Renal pelvis (tissue), 12 donors: Measurements from ENCODE around the gene AUP1. TPM values are rescaled to one million over a fixed set of nuclear protein-coding genes. Genes with fewer than 3 reads are reported as not detected.
A peak's percentile ranks its signal among the peaks of the same experiment; 100 is the strongest.

Experiments used
- DNase-seq: peaks from one replicate; pipeline ENCODE4 v3.0.0-alpha.2; 2013
- long read RNA-seq, 16 experiments: transcript quantifications; one replicate each; lab custom pipeline, GENCODE V29; 2026
- polyA plus RNA-seq, 3 donors: library from polyadenylated mRNA; unstranded; fragments of 120-200 nt; gene quantifications; one replicate each; pipeline ENCODE4 v1.2.1, GENCODE V29; 2013; ENCODE audit not compliant: insufficient read length in 3 of 3

Gene AUP1, protein sequence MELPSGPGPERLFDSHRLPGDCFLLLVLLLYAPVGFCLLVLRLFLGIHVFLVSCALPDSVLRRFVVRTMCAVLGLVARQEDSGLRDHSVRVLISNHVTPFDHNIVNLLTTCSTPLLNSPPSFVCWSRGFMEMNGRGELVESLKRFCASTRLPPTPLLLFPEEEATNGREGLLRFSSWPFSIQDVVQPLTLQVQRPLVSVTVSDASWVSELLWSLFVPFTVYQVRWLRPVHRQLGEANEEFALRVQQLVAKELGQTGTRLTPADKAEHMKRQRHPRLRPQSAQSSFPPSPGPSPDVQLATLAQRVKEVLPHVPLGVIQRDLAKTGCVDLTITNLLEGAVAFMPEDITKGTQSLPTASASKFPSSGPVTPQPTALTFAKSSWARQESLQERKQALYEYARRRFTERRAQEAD
- 100 to 1,000 TPM; 106 to 113 (median 110) TPM for polyA plus RNA-seq
- long read RNA-seq, donor 1, transcript AUP1-201 (12 exons, 1,695 nt): major isoform, 23 of 43 reads
- long read RNA-seq, donor 1, partial matches to known transcripts: 20 of 43 reads
- long read RNA-seq, donor 1, other reads (novel, unspliced or antisense): 0 of 43 reads
- long read RNA-seq, donor 2, transcript AUP1-201 (12 exons, 1,695 nt): major isoform, 24 of 52 reads
- long read RNA-seq, donor 2, transcript AUP1-204 (11 exons, 1,645 nt): minor isoform, 5 of 52 reads
- long read RNA-seq, donor 2, partial matches to known transcripts: 22 of 52 reads
- long read RNA-seq, donor 2, other reads (novel, unspliced or antisense): 0 of 52 reads
- long read RNA-seq, donor 3, transcript AUP1-201 (12 exons, 1,695 nt): major isoform, 28 of 71 reads
- long read RNA-seq, donor 3, partial matches to known transcripts: 39 of 71 reads
- long read RNA-seq, donor 3, other reads (novel, unspliced or antisense): 0 of 71 reads
- long read RNA-seq, donor 4, transcript AUP1-204 (11 exons, 1,645 nt): minor isoform, 12 of 83 reads
- long read RNA-seq, donor 4, transcript AUP1-201 (12 exons, 1,695 nt): major isoform, 27 of 83 reads
- long read RNA-seq, donor 4, partial matches to known transcripts: 38 of 83 reads
- long read RNA-seq, donor 4, other reads (novel, unspliced or antisense): 0 of 83 reads
- long read RNA-seq, donor 5, transcript AUP1-201 (12 exons, 1,695 nt): major isoform, 5 of 32 reads
- long read RNA-seq, donor 5, partial matches to known transcripts: 27 of 32 reads
- long read RNA-seq, donor 5, other reads (novel, unspliced or antisense): 0 of 32 reads
- long read RNA-seq, donor 6, transcript AUP1-201 (12 exons, 1,695 nt): major isoform, 15 of 50 reads
- long read RNA-seq, donor 6, partial matches to known transcripts: 34 of 50 reads
- long read RNA-seq, donor 6, other reads (novel, unspliced or antisense): 0 of 50 reads
- long read RNA-seq, donor 7, transcript AUP1-201 (12 exons, 1,695 nt): major isoform, 33 of 70 reads
- long read RNA-seq, donor 7, partial matches to known transcripts: 37 of 70 reads
- long read RNA-seq, donor 7, other reads (novel, unspliced or antisense): 0 of 70 reads
- long read RNA-seq, donor 8, partial matches to known transcripts: 13 of 17 reads
- long read RNA-seq, donor 8, other reads (novel, unspliced or antisense): 0 of 17 reads
- long read RNA-seq, donor 9, transcript AUP1-201 (12 exons, 1,695 nt): major isoform, 19 of 68 reads
- long read RNA-seq, donor 9, transcript AUP1-204 (11 exons, 1,645 nt): minor isoform, 5 of 68 reads
- long read RNA-seq, donor 9, partial matches to known transcripts: 44 of 68 reads
- long read RNA-seq, donor 9, other reads (novel, unspliced or antisense): 0 of 68 reads
- long read RNA-seq, donor 10, transcript AUP1-201 (12 exons, 1,695 nt): major isoform, 9 of 62 reads
- long read RNA-seq, donor 10, transcript AUP1-204 (11 exons, 1,645 nt): minor isoform, 6 of 62 reads
- long read RNA-seq, donor 10, partial matches to known transcripts: 47 of 62 reads
- long read RNA-seq, donor 10, other reads (novel, unspliced or antisense): 0 of 62 reads
- long read RNA-seq, donor 11, transcript AUP1-201 (12 exons, 1,695 nt): major isoform, 9 of 30 reads
- long read RNA-seq, donor 11, partial matches to known transcripts: 19 of 30 reads
- long read RNA-seq, donor 11, other reads (novel, unspliced or antisense): 0 of 30 reads
- long read RNA-seq, donor 12, transcript AUP1-204 (11 exons, 1,645 nt): minor isoform, 6 of 83 reads
- long read RNA-seq, donor 12, transcript AUP1-201 (12 exons, 1,695 nt): major isoform, 35 of 83 reads
- long read RNA-seq, donor 12, partial matches to known transcripts: 37 of 83 reads
- long read RNA-seq, donor 12, other reads (novel, unspliced or antisense): 0 of 83 reads
- long read RNA-seq, donor 13, partial matches to known transcripts: 37 of 46 reads
- long read RNA-seq, donor 13, other reads (novel, unspliced or antisense): 0 of 46 reads
- long read RNA-seq, donor 14: 0 reads
- long read RNA-seq, donor 15, transcript AUP1-201 (12 exons, 1,695 nt): major isoform, 22 of 88 reads
- long read RNA-seq, donor 15, transcript AUP1-204 (11 exons, 1,645 nt): minor isoform, 9 of 88 reads
- long read RNA-seq, donor 15, partial matches to known transcripts: 55 of 88 reads
- long read RNA-seq, donor 15, other reads (novel, unspliced or antisense): 0 of 88 reads
- long read RNA-seq, donor 16, transcript AUP1-201 (12 exons, 1,695 nt): major isoform, 21 of 91 reads
- long read RNA-seq, donor 16, transcript AUP1-204 (11 exons, 1,645 nt): minor isoform, 9 of 91 reads
- long read RNA-seq, donor 16, partial matches to known transcripts: 55 of 91 reads
- long read RNA-seq, donor 16, other reads (novel, unspliced or antisense): 0 of 91 reads

DNA sequence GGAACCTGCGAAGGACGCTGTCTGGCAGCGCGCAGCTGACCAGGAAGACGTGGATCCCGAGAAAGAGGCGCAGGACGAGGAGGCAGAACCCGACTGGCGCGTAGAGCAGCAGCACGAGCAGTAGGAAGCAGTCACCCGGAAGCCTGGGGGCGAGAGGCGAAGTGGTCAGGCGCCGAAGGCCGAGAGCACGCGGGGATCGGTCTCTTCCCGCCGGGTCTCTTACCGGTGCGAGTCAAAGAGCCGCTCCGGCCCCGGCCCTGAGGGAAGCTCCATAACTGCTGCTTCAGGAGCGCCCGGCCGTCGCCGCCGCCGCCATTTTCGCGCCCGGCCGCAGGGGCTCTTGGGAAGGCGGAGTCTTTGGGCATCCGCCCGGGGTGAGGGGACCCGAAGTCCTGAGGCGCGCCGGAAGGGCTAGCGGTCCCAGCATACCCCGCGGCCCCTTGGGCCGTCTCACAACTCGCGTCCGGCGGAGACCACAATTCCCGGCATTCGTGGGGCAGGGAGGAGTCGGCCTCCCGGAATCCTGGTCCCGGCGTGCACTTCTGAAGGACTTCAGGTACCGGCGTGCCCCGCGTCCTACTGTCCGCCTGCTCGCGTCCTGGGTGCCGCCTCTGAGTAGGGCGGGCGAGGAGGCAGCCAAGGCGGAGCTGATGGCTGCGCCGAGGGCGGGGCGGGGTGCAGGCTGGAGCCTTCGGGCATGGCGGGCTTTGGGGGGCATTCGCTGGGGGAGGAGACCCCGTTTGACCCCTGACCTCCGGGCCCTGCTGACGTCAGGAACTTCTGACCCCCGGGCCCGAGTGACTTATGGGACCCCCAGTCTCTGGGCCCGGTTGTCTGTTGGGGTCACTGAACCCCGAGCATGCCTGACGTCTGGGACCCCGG, at the start of gene AUP1, which contains the start of gene HTRA2:
Gene AUP1 (minus strand): TSS at position 350 of the 882 bp plus-strand sequence. CDS start 77 bp downstream, at position 273.
Gene HTRA2 (plus strand): TSS at position 577 of the 882 bp plus-strand sequence. CDS start 74 bp downstream, at position 651.
- peak; percentile 99 for DNase-seq

DNA sequence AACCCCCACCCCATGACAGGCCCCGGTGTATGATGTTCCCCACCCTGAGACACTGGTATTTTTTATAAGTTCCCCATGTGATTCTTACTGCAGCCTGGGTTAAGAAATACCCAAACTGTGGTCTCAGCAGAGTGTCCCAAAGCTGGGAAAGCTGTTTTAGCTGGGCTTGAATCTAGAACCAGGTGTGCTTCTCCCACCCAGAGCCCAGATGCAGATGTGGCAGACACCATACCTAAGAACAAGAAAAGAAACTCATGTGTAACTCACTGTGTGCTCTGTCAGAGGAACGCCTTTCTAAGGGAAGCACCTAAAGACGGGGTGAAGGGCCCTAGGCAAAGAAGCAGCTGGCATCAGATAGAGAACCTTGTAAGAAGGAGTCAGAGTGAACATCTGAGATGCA, 48.9 kb upstream of the AUP1 start:
- DNase-seq: no peak

DNA sequence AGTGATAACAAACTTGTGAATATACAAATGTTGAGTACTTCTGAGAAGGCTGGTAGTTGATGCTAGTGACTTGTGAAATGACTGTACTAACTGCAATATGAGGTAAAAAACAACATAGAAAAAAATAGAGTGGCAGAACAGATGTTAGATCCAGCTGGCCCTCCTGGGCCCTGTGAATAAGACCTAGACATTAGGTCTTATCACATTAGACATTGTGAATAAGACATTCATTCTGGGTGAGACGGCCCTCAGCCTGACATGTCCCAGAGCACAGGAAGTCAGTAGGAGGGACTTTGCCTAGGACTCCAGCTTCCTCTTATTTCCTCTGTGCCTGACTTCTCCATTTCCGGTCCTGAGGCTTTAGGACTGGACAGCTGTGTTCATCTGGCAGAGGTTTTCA, 47.9 kb upstream of the AUP1 start:
- no peak for DNase-seq

DNA sequence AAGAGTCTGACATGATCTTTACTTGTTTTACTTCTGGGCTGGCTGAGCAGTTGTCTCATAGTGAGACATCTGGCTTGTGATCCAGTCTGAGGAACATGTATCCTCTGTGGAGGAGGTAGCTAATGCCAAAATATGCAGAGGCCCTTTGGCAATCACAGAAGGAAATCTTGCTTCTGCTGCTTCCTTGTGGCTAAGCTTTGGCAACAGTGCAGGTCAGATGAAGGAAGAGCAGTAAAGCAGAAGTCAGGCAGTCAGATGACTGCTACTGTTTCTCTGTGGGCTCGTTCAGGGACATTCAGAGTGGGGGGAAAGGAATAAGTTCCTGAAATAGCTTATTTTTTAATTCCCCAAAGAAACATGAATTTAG, 47.3 kb upstream of the AUP1 start:
- no peak for DNase-seq

DNA sequence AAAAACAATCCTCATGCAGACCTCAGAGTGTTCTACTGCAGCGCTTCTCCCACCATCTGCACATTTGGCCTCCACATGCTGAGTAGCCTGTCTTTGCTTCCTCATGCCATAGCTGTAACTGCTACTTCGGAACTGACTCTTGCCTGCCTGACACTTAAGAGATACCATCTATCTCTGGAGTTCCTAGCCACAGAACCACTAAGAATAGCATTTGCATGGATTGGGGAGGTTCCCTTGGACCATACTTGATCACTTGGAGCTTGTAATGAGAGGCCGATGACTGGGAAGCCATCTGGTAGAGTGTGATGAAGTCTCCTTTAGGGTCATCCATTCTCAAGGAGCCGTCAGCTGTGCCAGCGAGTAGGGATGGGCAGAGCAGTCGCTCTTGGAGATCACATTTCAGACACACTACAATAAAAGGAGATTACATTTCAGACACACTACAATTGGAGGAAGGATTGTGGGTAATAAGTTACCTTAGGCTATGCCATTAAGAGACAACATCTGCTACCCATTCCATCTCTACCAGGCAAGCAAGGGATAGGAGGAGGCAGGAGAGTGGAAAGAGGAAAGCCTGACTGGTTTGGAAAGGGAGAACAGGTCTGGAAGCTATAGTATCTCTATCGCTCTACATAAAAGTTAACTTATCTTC, 46.8 kb upstream of the AUP1 start:
- no peak for DNase-seq

DNA sequence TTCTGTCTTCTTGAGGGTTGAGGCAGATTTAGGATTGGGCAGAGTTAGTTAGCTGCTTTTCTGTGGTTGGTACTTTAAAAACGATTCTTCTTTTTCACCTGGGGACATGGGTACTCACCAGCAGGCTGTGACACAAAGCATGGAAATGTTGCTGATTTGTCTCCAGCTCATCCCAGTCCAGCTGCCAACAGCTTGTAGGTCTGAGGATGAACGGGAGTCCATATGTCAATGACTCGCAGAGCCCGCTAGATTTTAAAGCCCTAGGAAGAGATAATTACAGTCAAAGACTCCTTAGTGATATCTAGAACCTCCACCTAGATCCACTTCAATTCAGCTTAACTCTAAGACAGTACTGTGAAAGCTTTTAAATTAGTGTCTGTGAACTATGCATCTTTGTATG, 45.8 kb upstream of the AUP1 start:
- DNase-seq: no peak

DNA sequence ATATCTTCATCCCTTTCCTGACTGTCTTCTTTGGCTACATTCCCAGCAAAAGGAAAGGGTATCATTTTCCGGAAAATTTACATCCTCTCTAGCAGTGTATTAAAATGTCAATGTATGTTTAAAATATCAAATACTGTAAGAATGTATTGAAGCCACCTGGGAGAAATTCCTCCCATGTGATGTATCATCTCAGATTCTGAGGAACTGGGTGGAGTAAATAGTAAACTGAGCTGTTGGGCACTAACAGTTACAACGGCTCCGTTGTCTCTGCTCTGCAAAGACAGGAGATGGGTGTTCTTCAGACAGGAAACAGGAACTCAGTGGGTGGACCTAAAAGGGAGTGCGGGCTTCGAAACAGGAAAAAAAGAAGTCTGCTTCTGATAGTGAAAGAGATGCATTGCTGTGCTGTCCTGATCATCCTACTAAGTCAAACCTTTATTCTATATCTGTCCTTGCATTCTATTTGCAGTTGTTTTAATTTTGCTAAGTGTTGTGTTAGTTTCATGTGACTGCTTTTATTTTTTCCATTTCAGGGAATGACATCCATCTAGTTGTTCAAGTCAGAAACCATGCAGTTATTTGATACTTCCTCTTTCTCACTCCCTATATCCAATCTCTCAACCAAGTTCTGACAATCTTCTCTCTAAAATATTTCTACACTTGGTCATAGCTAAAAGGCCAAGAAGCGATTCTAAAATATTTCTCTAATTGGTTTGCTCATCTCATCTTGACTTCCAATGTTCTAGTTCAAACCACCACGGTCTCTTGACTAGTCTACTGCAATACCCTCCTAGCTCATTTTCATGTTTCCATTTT, 44.4 kb upstream of the AUP1 start:
- no peak for DNase-seq

DNA sequence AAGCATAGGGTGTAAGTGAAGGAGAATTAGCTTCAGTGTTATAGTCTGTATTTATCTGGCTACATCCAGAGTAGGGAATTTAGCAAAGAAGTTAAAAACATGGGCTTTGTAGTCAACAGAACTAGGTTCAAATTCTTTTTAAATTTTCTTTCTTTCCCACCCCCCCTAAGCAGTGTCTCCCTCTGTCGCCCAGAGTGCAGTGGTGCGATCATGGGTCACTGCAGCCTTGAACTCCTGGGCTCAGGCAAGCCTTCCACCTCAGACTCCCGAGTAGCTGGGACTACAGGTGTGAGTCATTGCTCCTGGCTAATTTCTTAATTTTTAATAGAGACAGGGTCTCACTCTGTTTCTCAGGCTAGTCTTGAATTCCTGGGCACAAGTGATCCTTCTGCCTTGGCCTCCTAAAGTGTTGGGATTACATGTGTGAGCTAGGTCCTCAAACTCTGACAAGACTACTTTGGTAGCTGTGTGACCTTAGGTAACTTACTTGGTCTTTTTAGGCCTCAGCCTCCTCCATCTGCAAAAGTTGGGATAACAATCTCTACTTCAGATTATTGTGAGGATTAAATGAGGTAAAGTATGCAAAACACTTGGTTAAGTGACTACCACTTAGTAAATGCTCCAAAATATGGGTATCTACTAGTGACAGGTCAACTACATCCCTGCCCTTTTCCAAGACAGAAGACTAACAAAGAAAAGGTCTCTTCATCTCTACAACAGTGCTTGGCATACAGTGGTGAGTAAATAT, 42.8 kb upstream of the AUP1 start:
- no peak for DNase-seq

DNA sequence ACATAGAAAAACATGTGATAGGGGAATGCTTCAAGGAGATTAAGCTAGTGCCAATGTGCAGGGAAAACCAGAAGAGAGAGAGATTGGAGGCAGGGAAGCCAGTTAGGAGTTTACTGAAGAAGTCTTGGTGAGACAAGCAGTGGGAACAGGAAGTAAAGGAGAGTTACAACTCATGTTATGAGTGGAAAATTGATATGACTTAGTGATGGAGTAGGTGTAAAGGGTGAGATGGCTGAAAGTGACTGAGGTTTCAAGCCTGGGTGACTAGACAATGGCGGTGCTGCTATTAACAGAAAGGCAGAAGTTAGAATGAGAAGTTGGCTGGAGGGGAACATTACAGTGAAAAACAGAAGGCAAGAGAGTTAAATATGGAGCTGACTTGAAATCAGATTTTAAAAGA, 41.6 kb upstream of the AUP1 start:
- DNase-seq: no peak

DNA sequence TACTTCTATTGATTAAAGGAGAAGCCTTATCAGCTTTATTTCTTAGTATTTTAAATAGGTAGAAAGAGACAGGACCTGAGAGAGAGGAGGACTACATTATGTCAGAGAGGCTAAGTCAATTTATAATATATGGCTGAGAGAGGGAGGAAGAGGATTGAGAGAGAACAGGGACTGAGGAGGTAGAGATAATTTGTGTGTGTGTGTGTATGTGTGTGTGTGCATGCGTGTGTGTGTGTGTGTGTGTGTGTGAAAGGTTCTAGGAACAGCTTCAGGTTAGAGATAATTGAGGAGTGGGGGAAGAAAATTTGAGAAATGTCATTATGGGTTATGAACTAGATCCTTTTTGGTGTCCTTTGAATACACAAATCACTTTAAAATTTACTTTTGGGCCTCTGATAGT, 40.2 kb upstream of the AUP1 start:
- no peak for DNase-seq

DNA sequence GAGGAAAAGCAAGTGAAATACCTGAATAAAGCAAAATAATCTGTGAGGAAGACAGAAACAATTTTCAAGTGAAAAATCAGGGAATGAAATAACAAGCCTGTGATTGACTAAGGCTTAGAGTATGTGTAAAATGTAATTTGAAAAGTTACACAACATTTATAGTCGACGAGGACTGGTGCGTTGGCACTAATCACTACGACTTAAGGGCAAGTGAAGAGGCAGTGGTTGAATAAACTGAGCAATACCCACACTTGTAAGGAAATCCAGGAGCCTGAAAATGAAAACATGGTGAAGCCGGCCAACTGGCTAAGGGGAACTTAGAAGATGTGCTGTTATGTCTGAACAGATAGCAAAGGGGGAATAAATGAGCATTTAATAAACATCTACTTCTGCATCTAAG, 38.4 kb upstream of the AUP1 start:
- no peak for DNase-seq

DNA sequence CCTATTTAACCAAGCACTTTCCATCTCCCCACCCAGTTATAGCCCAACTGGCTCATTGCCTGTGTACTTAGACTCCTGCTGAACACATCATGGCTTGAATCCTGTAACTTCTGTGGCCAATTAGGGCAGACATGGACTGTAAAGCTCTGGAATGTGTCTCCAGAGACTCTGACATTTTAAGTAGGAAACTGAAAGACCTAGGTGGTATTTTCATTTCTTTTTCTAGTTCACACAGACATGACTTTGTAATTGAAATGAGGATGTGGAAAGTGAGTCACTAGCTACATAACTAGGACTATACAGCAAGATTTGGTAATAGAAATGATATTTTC, 37.2 kb upstream of the AUP1 start:
- no peak for DNase-seq

DNA sequence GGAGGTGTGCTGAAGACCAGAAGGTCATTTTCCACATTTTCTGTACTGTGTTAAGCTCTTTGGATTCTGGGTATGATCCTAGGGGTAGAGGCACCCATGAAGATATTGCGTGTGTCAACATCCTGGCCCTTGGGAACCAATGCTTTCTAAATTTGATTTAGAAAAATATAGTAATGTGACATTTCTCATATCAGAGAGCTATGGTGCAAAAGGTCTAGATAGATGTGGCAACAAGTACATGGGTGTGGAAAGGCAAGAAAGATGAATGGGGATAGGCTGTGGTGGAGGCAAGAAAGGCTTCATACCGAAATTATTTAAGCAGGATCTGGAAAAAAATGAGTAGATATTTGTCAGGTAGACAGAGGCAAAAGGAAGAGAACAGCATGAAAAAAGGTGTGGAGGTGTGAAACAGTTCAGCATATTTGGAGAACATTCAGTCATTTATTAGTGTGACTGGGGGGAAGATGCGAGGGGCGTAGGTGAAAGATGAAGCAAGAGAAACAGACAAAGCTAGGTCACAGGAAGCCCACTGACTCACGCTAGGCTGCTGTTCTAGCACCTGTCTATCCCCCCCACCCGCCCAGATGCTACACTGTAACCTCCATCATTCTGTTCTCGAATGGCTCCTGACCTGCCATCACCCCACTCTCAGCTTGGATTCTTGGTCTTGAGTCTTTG, 36.7 kb upstream of the AUP1 start:
- DNase-seq: no peak

DNA sequence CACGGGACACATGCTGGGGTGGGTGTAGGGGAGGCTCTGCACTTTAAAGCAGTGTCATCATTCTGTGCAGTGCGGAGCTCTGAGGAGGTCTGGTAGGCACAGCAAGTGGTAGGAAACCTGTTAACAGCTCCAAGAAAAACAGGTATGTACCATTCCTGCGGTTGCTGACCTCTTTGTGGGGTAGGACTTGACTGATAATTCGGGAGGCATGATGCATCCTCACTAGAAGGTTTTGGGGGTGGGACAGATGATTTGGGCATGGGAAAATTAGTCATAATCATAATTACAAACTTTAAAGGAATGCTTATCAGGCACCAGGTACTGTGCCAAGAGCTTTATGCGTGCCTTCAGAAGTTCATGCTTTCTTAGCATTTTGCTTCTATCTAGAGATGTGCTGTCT, 34.7 kb upstream of the AUP1 start:
- no peak for DNase-seq
